GM12864 (cell line): Measurements from ENCODE around the gene CHTF18.

Experiments used
- DNase-seq: peaks from one replicate; pipeline ENCODE4 v3.0.0-alpha.2; 2011; ENCODE audit warnings: low read depth
- H3K4me3 ChIP-seq: 2 replicates; pipeline ENCODE4 v1.5.1; 2011; ENCODE audit warnings: mild to moderate bottlenecking, low read depth, low read length, control low read depth
- TF ChIP-seq, protein P1 (sequence below): IDR thresholded peaks from 2 replicates; pipeline ENCODE4 v1.5.1; 2011; ENCODE audit warnings: low read depth, mild to moderate bottlenecking, moderate library complexity, low read length, control low read depth, inconsistent platforms; ENCODE audit errors: missing control alignments

Gene CHTF18

DNA sequence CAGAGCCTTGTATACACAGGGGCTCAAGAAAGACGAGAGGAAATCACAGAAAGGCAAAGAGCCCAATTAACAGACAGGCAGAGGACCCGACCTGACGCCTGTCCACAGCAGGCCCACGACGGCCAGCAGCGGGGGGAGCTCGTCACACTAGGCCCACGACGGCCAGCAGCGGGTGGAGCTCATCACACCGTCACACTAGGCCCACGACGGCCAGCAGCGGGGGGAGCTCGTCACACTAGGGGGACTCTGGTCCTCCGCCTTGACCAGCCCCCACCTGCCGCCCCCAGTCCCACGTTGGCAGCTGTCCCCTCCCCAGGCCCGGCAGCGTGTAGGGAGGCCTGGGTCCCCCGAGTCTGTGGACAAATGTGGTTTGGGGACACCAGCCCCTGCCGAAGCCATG, 35.8 kb downstream of the CHTF18 start:
- TF ChIP-seq, protein P1, sequence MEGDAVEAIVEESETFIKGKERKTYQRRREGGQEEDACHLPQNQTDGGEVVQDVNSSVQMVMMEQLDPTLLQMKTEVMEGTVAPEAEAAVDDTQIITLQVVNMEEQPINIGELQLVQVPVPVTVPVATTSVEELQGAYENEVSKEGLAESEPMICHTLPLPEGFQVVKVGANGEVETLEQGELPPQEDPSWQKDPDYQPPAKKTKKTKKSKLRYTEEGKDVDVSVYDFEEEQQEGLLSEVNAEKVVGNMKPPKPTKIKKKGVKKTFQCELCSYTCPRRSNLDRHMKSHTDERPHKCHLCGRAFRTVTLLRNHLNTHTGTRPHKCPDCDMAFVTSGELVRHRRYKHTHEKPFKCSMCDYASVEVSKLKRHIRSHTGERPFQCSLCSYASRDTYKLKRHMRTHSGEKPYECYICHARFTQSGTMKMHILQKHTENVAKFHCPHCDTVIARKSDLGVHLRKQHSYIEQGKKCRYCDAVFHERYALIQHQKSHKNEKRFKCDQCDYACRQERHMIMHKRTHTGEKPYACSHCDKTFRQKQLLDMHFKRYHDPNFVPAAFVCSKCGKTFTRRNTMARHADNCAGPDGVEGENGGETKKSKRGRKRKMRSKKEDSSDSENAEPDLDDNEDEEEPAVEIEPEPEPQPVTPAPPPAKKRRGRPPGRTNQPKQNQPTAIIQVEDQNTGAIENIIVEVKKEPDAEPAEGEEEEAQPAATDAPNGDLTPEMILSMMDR: no peak
- H3K4me3 ChIP-seq: no peak overlapping the region
- no peak for DNase-seq

DNA sequence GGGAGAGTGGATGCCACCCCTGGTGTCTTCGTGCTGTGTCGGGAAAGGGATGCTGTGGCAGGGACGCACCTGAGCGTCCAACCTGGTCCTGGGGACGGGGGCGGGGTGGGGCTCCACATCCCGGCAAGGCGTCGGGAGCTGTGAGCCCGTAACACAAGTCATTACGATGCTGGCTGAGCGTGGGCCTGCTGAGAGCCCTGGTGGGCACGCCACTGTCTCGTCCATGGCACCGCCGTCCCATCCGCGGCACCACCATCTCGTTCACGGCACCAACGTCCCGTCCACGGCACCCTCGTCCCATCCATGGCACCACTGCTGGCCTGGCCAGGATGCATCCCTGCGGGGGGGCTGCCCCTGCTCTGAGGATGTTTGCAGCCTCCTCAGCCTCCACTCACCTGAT, 36.2 kb downstream of the CHTF18 start:
- DNase-seq: no peak
- TF ChIP-seq, protein P1: no peak
- no peak overlapping the region for H3K4me3 ChIP-seq

DNA sequence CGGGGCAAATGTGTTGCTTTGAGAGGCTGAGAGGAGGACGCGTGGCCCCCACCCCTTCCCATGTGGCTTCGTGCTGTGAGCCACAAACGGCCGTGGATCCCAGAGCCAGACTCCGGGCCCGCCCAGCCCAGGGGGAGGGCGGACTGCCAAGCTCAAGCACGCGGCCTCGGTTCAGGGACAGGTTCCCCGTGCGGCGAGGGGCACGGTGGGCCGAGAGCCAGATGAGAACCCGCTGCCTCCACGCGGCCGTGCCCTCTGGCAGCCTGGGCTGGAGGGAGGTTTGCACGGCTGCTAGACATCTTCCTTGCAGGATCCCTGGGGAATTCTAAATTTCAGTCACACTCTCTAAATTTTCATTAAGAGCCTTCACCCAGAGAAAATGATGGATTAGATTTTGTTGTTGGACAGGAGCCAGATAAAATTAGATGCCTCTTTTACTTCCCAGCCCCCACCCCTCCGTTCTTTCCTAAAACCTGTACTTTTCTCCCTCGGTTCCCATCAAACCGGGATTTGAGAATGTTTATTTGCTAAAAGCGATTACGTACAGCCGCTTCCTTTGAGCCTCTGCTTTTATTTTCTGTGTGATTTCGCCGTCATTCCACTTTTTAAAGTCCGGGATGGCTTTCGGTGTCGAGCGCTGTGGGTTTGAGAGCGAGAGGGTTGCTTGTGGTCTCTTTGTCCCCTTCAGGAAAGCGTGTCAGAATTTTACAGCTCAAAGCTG, 37.1 kb downstream of the CHTF18 start:
- no peak for DNase-seq
- H3K4me3 ChIP-seq: no peak overlapping the region
- TF ChIP-seq, protein P1: no peak

DNA sequence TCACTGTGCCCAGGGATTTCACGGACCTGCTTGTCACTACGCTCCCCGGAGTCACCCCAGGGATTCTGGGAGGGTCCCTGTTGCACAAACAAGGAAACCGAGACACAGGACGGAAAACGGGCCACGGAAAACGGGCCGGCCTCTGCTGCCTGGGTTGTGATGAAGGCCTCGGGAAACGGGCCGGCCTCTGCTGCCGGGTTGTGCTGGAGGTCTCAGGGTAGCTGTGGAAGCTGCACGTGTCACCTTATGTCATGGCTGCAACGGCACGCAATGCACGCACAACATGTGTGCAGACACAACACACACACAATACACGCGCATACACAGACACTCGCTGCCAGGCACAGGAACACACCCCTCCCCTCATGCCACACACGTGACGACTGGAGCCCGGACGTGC, 39.1 kb downstream of the CHTF18 start:
- no peak overlapping the region for H3K4me3 ChIP-seq
- no peak for DNase-seq
- TF ChIP-seq, protein P1: no peak

DNA sequence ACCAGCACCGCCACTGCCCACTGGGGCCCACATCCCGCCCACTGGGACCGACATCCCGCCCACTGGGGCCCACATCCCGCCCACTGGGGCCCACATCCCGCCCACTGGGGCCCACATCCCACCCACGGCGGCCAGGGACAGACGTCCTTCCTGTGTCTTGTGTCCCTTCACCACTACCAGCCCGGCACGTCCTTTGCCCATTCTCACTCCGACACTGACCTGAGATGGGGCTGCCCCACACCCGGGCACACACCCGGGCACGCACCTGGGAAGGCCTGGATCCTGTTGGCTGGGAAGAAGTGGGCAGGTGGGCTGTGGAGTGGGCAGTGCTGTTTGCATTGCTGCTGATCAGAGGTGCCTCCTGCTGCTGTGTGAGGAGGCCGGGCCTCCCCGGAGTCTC, 40.5 kb downstream of the CHTF18 start:
- no peak for DNase-seq

DNA sequence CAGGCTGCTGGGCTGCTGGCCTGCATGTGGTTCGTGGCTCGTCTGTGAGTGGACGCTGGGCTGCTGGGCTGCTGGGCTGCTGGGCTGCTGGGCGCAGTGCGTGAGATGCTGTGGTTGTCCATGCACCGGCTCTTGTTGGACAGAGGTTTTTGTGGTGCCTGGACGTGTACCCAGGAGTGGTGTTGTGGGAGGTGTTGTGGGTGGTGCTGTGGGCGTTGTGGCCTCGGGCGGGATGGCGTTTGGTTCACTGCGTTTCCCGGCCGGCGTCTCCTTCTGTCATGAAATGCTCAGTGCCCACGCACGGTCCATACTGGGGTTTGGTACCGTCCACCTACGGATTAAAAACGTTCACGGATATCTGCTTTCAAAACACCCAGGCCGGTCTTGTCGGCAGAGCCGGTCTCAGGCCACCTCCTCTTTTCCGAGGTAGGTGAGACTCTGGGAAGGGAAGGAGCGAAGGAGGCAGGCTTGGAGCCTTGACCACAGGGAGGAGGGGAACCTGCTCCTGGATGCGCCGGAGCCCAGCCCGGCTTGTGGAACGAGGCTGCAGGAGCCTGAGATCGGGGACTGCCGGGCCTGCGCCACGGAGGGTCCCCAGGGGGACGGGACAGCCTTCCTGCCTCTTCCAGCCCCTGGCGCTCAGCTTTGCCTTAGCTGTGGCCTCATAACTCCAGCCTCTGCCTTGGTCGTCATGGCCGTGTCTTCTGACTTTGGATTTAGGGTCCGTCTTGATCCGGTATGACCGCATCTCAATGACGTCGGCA, 41.9 kb downstream of the CHTF18 start:
- H3K4me3 ChIP-seq: no peak overlapping the region
- TF ChIP-seq, protein P1: no peak
- DNase-seq: no peak

More for the DNA sequence above, 40.5 kb downstream of the CHTF18 start:
- no peak overlapping the region for H3K4me3 ChIP-seq
- TF ChIP-seq, protein P1: no peak
